SK-N-SH treated with all-trans-retinoic acid at 6 μM for 48 hours (cell line): ENCODE data around the gene BCAT1.

Experiments
- ATAC-seq: fragments of 200-7000 bp; cut with Tn5 transposase; 3 replicates; pipeline ENCODE4 v1.9.1; 2020; ENCODE audit warnings: mild to moderate bottlenecking, moderate library complexity
- ARNTL ChIP-seq: fragments of 450-650 bp; formaldehyde crosslinking; IDR thresholded peaks from 2 replicates; pipeline ENCODE4 v1.5.0; 2020; ENCODE audit warnings: low read depth, mild to moderate bottlenecking, moderate library complexity, borderline replicate concordance
- BACH2 ChIP-seq: fragments of 250-450 bp; sonication (Bioruptor Pico); IDR thresholded peaks from 2 replicates; pipeline ENCODE4 v1.9.0; 2021; ENCODE audit warnings: mild to moderate bottlenecking, borderline replicate concordance
- CREB5 ChIP-seq: fragments of 250-450 bp; sonication (Bioruptor Pico); IDR thresholded peaks from 2 replicates; pipeline ENCODE4 v1.5.1; 2020; ENCODE audit warnings: low read depth, mild to moderate bottlenecking, moderate library complexity
- CSDC2 ChIP-seq: fragments of 250-450 bp; sonication (Bioruptor Pico); IDR thresholded peaks from 2 replicates; pipeline ENCODE4 v1.5.0; 2020; ENCODE audit warnings: mild to moderate bottlenecking, moderate library complexity
- CSRNP3 ChIP-seq: fragments of 250-450 bp; sonication (Bioruptor Pico); IDR thresholded peaks from 2 replicates; pipeline ENCODE4 v1.5.1; 2021; ENCODE audit warnings: mild to moderate bottlenecking, moderate library complexity
- ESRRG ChIP-seq: fragments of 250-450 bp; sonication (Bioruptor Pico); IDR thresholded peaks from 2 replicates; pipeline ENCODE4 v1.6.1; 2021; ENCODE audit warnings: mild to moderate bottlenecking
- GLIS3 ChIP-seq: fragments of 250-450 bp; sonication (Bioruptor Pico); IDR thresholded peaks from 2 replicates; pipeline ENCODE4 v1.5.0; 2020; ENCODE audit warnings: mild to moderate bottlenecking, moderate library complexity
- ISL1 ChIP-seq: fragments of 250-450 bp; sonication (Bioruptor Pico); IDR thresholded peaks from 2 replicates; pipeline ENCODE4 v2.1.2; 2022; ENCODE audit warnings: mild to moderate bottlenecking, moderate library complexity
- OSR1 ChIP-seq: fragments of 250-450 bp; sonication (Bioruptor Pico); IDR thresholded peaks from 2 replicates; pipeline ENCODE4 v1.8.0; 2022; ENCODE audit warnings: moderate library complexity, mild to moderate bottlenecking, inconsistent platforms
- PATZ1 ChIP-seq: fragments of 250-450 bp; sonication (Bioruptor Pico); IDR thresholded peaks from 2 replicates; pipeline ENCODE4 v1.8.0; 2020; ENCODE audit warnings: mild to moderate bottlenecking, moderate library complexity, borderline replicate concordance
- POU6F1 ChIP-seq: fragments of 250-450 bp; sonication (Bioruptor Pico); IDR thresholded peaks from 2 replicates; pipeline ENCODE4 v1.8.0; 2021; ENCODE audit warnings: low read depth, mild to moderate bottlenecking, moderate library complexity, borderline replicate concordance
- PPARA ChIP-seq: fragments of 250-450 bp; sonication (Bioruptor Pico); IDR thresholded peaks from 2 replicates; pipeline ENCODE4 v1.5.0; 2020; ENCODE audit warnings: mild to moderate bottlenecking, borderline replicate concordance
- RARB ChIP-seq: fragments of 250-450 bp; sonication (Bioruptor Pico); IDR thresholded peaks from 2 replicates; pipeline ENCODE4 v1.8.0; 2021; ENCODE audit warnings: mild to moderate bottlenecking, moderate library complexity
- SNAI2 ChIP-seq: fragments of 250-450 bp; sonication (Bioruptor Pico); IDR thresholded peaks from 2 replicates; pipeline ENCODE4 v1.5.0; 2020; ENCODE audit warnings: mild to moderate bottlenecking, moderate library complexity
- TCF4 ChIP-seq: fragments of 250-450 bp; sonication (Bioruptor Pico); IDR thresholded peaks from 2 replicates; pipeline ENCODE4 v1.8.0; 2021; ENCODE audit warnings: mild to moderate bottlenecking, moderate library complexity, borderline replicate concordance
- TOX ChIP-seq: fragments of 250-450 bp; sonication (Bioruptor Pico); IDR thresholded peaks from 2 replicates; pipeline ENCODE4 v1.8.0; 2021; ENCODE audit warnings: mild to moderate bottlenecking, moderate library complexity, borderline replicate concordance
- TSHZ2 ChIP-seq: fragments of 250-450 bp; sonication (Bioruptor Pico); IDR thresholded peaks from 2 replicates; pipeline ENCODE4 v1.5.0; 2020; ENCODE audit warnings: mild to moderate bottlenecking, moderate library complexity
- ZC3H10 ChIP-seq: fragments of 250-450 bp; sonication (Bioruptor Pico); IDR thresholded peaks from 2 replicates; pipeline ENCODE4 v1.5.1; 2021; ENCODE audit warnings: mild to moderate bottlenecking, moderate library complexity
- ZFP3 ChIP-seq: fragments of 250-450 bp; sonication (Bioruptor Pico); IDR thresholded peaks from 2 replicates; pipeline ENCODE4 v1.5.0; 2020; ENCODE audit warnings: mild to moderate bottlenecking, moderate library complexity
- ZFP30 ChIP-seq: fragments of 450-650 bp; formaldehyde crosslinking; IDR thresholded peaks from 2 replicates; pipeline ENCODE4 v1.5.0; 2022; ENCODE audit warnings: mild to moderate bottlenecking, moderate library complexity
- ZNF565 ChIP-seq: fragments of 450-650 bp; formaldehyde crosslinking; conservative IDR thresholded peaks from 2 replicates; pipeline ENCODE4 v1.5.0; 2020; ENCODE audit warnings: low read depth, mild to moderate bottlenecking, moderate library complexity
- ZNF70 ChIP-seq: fragments of 450-650 bp; formaldehyde crosslinking; IDR thresholded peaks from 2 replicates; pipeline ENCODE4 v1.5.0; 2020; ENCODE audit warnings: mild to moderate bottlenecking, moderate library complexity
- ZNF8 ChIP-seq: fragments of 450-650 bp; formaldehyde crosslinking; IDR thresholded peaks from 2 replicates; pipeline ENCODE4 v1.5.0; 2020; ENCODE audit warnings: mild to moderate bottlenecking, moderate library complexity

Gene BCAT1

GRCh38 chr12:24896171-24896570 is 52.7 kb downstream of the BCAT1 start:
- no peak for TF ChIP-seq ARNTL (CRISPR knock-in tag)
- no peak for TF ChIP-seq ZNF70 (CRISPR knock-in tag)
- no peak for TF ChIP-seq RARB
- TF ChIP-seq TOX: no peak
- ATAC-seq: no peak

GRCh38 chr12:24895612-24896011 is 53.3 kb downstream of the BCAT1 start:
- TF ChIP-seq ESRRG (CRISPR knock-in tag): no peak
- TF ChIP-seq RARB: no peak
- no peak for TF ChIP-seq ZNF8 (CRISPR knock-in tag)
- no peak for TF ChIP-seq PATZ1 (CRISPR knock-in tag)
- no peak for TF ChIP-seq ZFP3 (CRISPR knock-in tag)
- no peak for TF ChIP-seq SNAI2
- TF ChIP-seq TCF4 (CRISPR knock-in tag): peak; percentile 46
- TF ChIP-seq BACH2 (CRISPR knock-in tag): no peak
- TF ChIP-seq ZNF565 (CRISPR knock-in tag): no peak
- no peak for TF ChIP-seq ARNTL (CRISPR knock-in tag)
- no peak for TF ChIP-seq ZFP30 (CRISPR knock-in tag)
- TF ChIP-seq CREB5 (CRISPR knock-in tag): peak; percentile 77; the same call in 1 of the 2 replicates
- TF ChIP-seq CSDC2: no peak
- no peak for TF ChIP-seq PPARA
- no peak for TF ChIP-seq ZC3H10
- no peak for TF ChIP-seq POU6F1 (CRISPR knock-in tag)
- no peak for TF ChIP-seq ZNF70 (CRISPR knock-in tag)
- peak; percentile 70; the same call in 1 of the 2 replicates for TF ChIP-seq TOX
- TF ChIP-seq GLIS3: no peak
- TF ChIP-seq TSHZ2: no peak
- no peak for TF ChIP-seq OSR1
- TF ChIP-seq ISL1: peak; percentile 87
- TF ChIP-seq CSRNP3 (CRISPR knock-in tag): 0 out of 2 replicates have a peak, but pooled peaks have one; percentile 27
- ATAC-seq: peak; percentile 81

- no peak for TF ChIP-seq TCF4 (CRISPR knock-in tag)
- no peak for TF ChIP-seq CSRNP3 (CRISPR knock-in tag)
- TF ChIP-seq PPARA: no peak
- TF ChIP-seq OSR1: no peak
- no peak for TF ChIP-seq ZFP3 (CRISPR knock-in tag)
- no peak for TF ChIP-seq BACH2 (CRISPR knock-in tag)
- TF ChIP-seq ZNF70 (CRISPR knock-in tag): no peak
- TF ChIP-seq ZNF8 (CRISPR knock-in tag): no peak
- no peak for ATAC-seq
These were observed 54.0 kb downstream of the BCAT1 start for GRCh38 chr12:24894879-24895278.
